Pancreas (tissue), 10 donors: ENCODE data around the gene NRK. TPM values are rescaled to one million over a fixed set of nuclear protein-coding genes. Genes with fewer than 3 reads are reported as not detected.

Experiments
- ATAC-seq, 4 donors: fragments of 200-7000 bp; cut with Tn5 transposase; one replicate each; pipeline versions ENCODE4 v1.8.0 to v1.9.1; 2020; ENCODE audit warnings: mild to moderate bottlenecking in 4 of 4, moderate library complexity in 4 of 4
- DNase-seq, 6 donors: peaks; one replicate each; pipeline ENCODE4 v3.0.0-alpha.2; 2020
- FAIRE-seq: peaks from 2 replicates; lab custom pipeline; 2012; peaks lifted over from hg19 to GRCh38; lab: Jason Lieb, UNC
- H3K27ac ChIP-seq, 4 donors: fragments of 200-600 bp; sonication (generic); 1 replicate in 3 of 4; 2 replicates in 1 of 4; pipeline versions ENCODE4 v1.5.0 to v1.8.0; 2020
- H3K27me3 ChIP-seq, 4 donors: fragments of 200-600 bp; one replicate each; pipeline ENCODE4 v1.8.0; 2021
- H3K36me3 ChIP-seq, 3 donors: fragments of 200-600 bp; sonication (generic) in 1 of 3; one replicate each; pipeline versions ENCODE4 v1.5.0 to v1.8.0; 2020 to 2021
- H3K4me1 ChIP-seq, 3 donors: fragments of 200-600 bp; one replicate each; pipeline ENCODE4 v1.8.0; 2021
- H3K4me3 ChIP-seq, 4 donors: fragments of 200-600 bp; sonication (generic) in 2 of 4; one replicate each; pipeline versions ENCODE4 v1.5.0 to v1.8.0; 2020 to 2021
- H3K9me3 ChIP-seq, 4 donors: fragments of 200-600 bp; one replicate each; pipeline ENCODE4 v1.8.0; 2021
- CTCF ChIP-seq, 4 donors: fragments of 200-600 bp; sonication (generic) in 3 of 4; IDR thresholded peaks; one replicate each; pipeline versions ENCODE4 v1.5.0 to v1.8.0; 2021; ENCODE audit warnings: antibody characterized with exemption in 4 of 4
- WGBS, 2 donors: extraction: QIAGEN DNeasy Blood & Tissue Kit; methylation state at CpG; one replicate each; pipeline ENCODE4 v1.1.7; 2013; 5-methylcytosine and 5-hydroxymethylcytosine counted together
- intact Hi-C, 3 donors: fragments of 100-400 bp; cut with DNase I; formaldehyde crosslinking; loops; one replicate each; pipeline versions ENCODE4 v1.11.1 to v1.14.2; 2022
- polyA plus RNA-seq, 2 donors: library from polyadenylated mRNA; stranded (reverse); fragments of 200-250 nt; gene quantifications; one replicate each; pipeline ENCODE4 v1.2.3, GENCODE V29; 2013
- total RNA-seq, 6 donors: library from RNA; stranded (reverse); fragmentation: NEBNext Ultra II Directional in 4 of 6; extraction: Animal tissue kit (Norgen Biotek cat#: 25700) in 4 of 6; gene quantifications; one replicate each; pipeline versions ENCODE4 v1.2.1 to v1.2.4, GENCODE V29; 2021 to 2023
- donor health status: healthy with polysubstance abuse.
- donor health status: DM: no; HTN: no; CAD: no; lungs with moderate emphysema.
- donor health status: DM: no; HTN: no; CAD: no.
- donor health status: control.
- donor health status: control.
- donor health status: Bipolar disorder and iron deficiency.
- donor health status: DM: yes; HTN: yes; CAD: no.
- donor health status: DM: no; HTN: no; CAD: no.
- donor health status: DM: no; HTN: no; CAD: no.
- donor health status: DM: yes; HTN: yes; CAD: no.

NRK gene
- total and polyA plus RNA-seq, 8 donors = 0.14 to 1.4 (median 0.30) TPM

- FAIRE-seq (no peak), ATAC-seq (no peak), DNase-seq (no peak)
- H3K27ac ChIP-seq = no peak overlapping the region
- 43 to 64% methylated on average over 3 of the region's 3 CpGs for WGBS, 2 donors
- intact Hi-C loops = no loop called here
- H3K27me3 ChIP-seq = peaks cover 0 to 23% (median 3%) of the 10 kb centered on the region in 4 donors
- no peaks in the 10 kb centered on the region for H3K9me3 ChIP-seq
- H3K4me3 ChIP-seq = no peak overlapping the region
- no peak for TF ChIP-seq CTCF (IDR thresholded peaks at IDR 0.05)
- no peaks in the 10 kb centered on the region for H3K4me1 ChIP-seq
- no peaks in the 10 kb centered on the region for H3K36me3 ChIP-seq
These were observed 88.3 kb downstream of the NRK start for GRCh38 chrX:105910563-105911105.

DNA sequence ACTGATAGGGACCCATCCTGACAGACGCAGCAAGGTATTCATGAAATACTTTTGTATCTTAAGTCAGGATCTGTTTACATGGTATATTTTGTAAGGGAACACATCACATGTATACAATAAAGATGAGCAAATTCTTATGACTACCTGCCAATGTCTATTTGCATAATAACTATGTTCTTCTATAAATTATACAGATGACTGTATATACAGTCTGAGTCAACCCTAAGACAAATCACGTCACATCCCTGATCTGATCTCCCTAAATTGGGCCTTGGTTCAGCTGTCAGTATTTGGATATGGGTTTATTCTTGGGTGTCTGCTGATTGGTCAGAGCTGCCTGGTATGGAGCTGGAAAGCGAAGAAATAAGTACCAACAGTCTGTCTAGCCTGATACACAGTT lies 122.9 kb downstream of the NRK start:
- DNase-seq (no peak), FAIRE-seq (no peak), ATAC-seq (no peak)
- no peak overlapping the region for H3K4me3 ChIP-seq
- no peaks in the 10 kb centered on the region for H3K36me3 ChIP-seq
- H3K27ac ChIP-seq = no peak overlapping the region
- TF ChIP-seq CTCF (IDR thresholded peaks at IDR 0.05) = no peak
- no peaks in the 10 kb centered on the region for H3K4me1 ChIP-seq
- no peaks in the 10 kb centered on the region for H3K9me3 ChIP-seq
- WGBS, 2 donors = 79 to 85% methylated on average over 3 of the region's 3 CpGs
- peaks cover 0 to 13% (median 0%) of the 10 kb centered on the region in 4 donors for H3K27me3 ChIP-seq
- intact Hi-C loops = no loop called here

- Histone ChIP-seq H3K27ac (no peak overlapping the region), H3K27me3 (peaks cover 0 to 5% (median 0%) of the 10 kb centered on the region in 4 donors), H3K4me1 (no peaks in the 10 kb centered on the region), H3K9me3 (no peaks in the 10 kb centered on the region), H3K4me3 (no peak overlapping the region), H3K36me3 (no peaks in the 10 kb centered on the region)
- DNase-seq = no peak
- WGBS, 2 donors = 78 to 92% methylated on average over 5 of the region's 5 CpGs
- intact Hi-C loops = no loop called here
- no peak for FAIRE-seq
- no peak for TF ChIP-seq CTCF (IDR thresholded peaks at IDR 0.05)
- no peak for ATAC-seq
These were observed 147.1 kb downstream of the NRK start for GRCh38 chrX:105969487-105969886.

DNA sequence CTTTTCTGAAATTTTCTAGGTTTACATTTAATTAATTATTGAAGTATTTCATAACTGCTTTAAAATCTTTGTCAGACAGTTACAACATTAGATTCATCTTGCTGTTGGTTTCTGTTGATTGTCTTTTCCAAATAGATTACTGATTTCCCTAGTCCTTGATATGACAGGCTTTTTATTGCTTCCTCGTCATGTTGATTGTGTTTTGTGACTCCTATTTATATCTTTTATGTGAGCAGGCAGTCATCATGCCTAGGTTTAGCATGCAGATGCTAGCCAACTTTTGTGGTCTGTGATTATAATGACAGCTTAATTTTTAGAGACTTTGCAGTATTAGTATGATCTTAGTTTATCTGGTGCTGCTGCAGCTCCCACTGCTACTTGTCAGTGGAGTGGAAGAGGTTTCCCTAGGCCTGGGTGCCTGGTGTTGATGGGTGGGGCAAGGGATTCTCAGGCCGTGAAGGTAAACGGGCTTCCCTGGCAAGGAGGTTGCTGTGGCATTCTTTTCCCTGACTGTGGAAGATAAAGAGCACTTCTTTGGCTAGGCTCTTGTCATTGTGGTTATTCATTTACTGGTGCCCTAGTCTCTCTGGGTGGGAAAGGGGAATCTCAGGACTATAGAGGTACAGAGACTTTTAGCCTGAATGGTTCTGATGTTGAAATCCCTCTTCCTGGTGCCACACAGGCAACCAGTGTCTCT lies 150.5 kb downstream of the NRK start:
- TF ChIP-seq CTCF (IDR thresholded peaks at IDR 0.05) = no peak
- no peak overlapping the region for H3K4me3 ChIP-seq
- H3K4me1 ChIP-seq = no peaks in the 10 kb centered on the region
- intact Hi-C loops = no loop called here
- FAIRE-seq (no peak), ATAC-seq (peak in 2 of 4 donors; percentile 62 to 68), DNase-seq (no peak)
- peaks cover 0 to 5% (median 0%) of the 10 kb centered on the region in 4 donors for H3K27me3 ChIP-seq
- H3K9me3 ChIP-seq = no peaks in the 10 kb centered on the region
- WGBS, 2 donors = 16 to 24% methylated on average over 3 of the region's 3 CpGs
- no peak overlapping the region for H3K27ac ChIP-seq
- no peaks in the 10 kb centered on the region for H3K36me3 ChIP-seq

- no peaks in the 10 kb centered on the region for H3K36me3 ChIP-seq
- FAIRE-seq = no peak
- H3K9me3 ChIP-seq = no peaks in the 10 kb centered on the region
- H3K27ac ChIP-seq = no peak overlapping the region
- 12 to 17% methylated on average over 3 of the region's 3 CpGs for WGBS, 2 donors
- intact Hi-C loops = no loop called here
- no peak for TF ChIP-seq CTCF (IDR thresholded peaks at IDR 0.05)
- no peaks in the 10 kb centered on the region for H3K4me1 ChIP-seq
- H3K27me3 ChIP-seq = peaks cover 0 to 5% (median 0%) of the 10 kb centered on the region in 4 donors
- ATAC-seq = peak in 2 of 4 donors; percentile 18 to 38
- DNase-seq = no peak
- no peak overlapping the region for H3K4me3 ChIP-seq
These were observed 151.0 kb downstream of the NRK start for GRCh38 chrX:105973387-105973739.
